GM23338 (cell line): ENCODE measurements around the gene DZIP1.
"Not testable (repeated sequence)": the region's sequence is repeated elsewhere in the genome, so short reads cannot be mapped to it uniquely, and the experiment has no call there.

Source experiments
- EZH2phosphoT487 ChIP-seq: fragments of 200-600 bp; sonication (generic); IDR thresholded peaks from one replicate; pipeline ENCODE4 v1.8.1; 2018; ENCODE audit warnings: antibody characterized with exemption; ENCODE audit not compliant: unreplicated experiment
- TF ChIP-seq, protein P1 (sequence below), 2 experiments: fragments of 200-600 bp in 1 of 2; sonication (generic) in 1 of 2; conservative IDR thresholded peaks; 2 replicates each; pipeline versions ENCODE4 v1.5.1 to v1.6.1; 2016 to 2017; ENCODE audit warnings: antibody characterized with exemption in 2 of 2, low read depth in 2 of 2, mild to moderate bottlenecking in 2 of 2, moderate library complexity in 1 of 2

DNA sequence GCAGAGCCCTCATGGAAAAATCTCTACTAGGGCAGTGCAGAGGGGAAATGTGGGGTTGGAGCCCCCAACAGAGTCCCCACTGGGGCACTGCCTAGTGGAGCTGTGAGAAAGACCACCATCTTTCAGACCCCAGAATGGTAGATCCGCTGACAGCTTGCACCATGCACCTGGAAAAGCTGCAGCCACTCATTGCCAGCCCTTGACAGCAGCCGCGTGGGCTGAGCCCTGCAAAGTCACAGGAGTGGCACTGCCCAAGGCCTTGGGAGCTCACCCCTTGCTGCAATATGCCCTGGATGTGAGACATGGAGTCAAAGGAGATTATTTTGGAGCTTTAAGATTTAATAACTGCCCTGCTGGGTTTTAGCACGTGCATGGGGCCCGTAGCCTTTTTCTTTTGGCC, 40.5 kb upstream of the DZIP1 start:
- TF ChIP-seq, protein P1, sequence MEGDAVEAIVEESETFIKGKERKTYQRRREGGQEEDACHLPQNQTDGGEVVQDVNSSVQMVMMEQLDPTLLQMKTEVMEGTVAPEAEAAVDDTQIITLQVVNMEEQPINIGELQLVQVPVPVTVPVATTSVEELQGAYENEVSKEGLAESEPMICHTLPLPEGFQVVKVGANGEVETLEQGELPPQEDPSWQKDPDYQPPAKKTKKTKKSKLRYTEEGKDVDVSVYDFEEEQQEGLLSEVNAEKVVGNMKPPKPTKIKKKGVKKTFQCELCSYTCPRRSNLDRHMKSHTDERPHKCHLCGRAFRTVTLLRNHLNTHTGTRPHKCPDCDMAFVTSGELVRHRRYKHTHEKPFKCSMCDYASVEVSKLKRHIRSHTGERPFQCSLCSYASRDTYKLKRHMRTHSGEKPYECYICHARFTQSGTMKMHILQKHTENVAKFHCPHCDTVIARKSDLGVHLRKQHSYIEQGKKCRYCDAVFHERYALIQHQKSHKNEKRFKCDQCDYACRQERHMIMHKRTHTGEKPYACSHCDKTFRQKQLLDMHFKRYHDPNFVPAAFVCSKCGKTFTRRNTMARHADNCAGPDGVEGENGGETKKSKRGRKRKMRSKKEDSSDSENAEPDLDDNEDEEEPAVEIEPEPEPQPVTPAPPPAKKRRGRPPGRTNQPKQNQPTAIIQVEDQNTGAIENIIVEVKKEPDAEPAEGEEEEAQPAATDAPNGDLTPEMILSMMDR (conservative IDR thresholded peaks at IDR 0.05; ENCODE audit: low read depth in 2 of 2): not testable (repeated sequence)
- not testable (repeated sequence) for TF ChIP-seq EZH2phosphoT487
